GM21423 (cell line): ENCODE results near the gene ZNF764.
"Not testable (repeated sequence)": the region's sequence is repeated elsewhere in the genome, so short reads cannot be mapped to it uniquely, and the experiment has no call there.

Experiments
- ATAC-seq: cut with Tn5 transposase; IDR thresholded peaks from one replicate; pipeline ENCODE4 v1.9.1; 2021; ENCODE audit warnings: mild to moderate bottlenecking, moderate library complexity; ENCODE audit not compliant: unreplicated experiment

Gene ZNF764

GRCh38 chr16:30551781-30552180, 6.4 kb downstream of the ZNF764 start:
- ATAC-seq = no peak

- ATAC-seq = no peak
Measured at GRCh38 chr16:30548416-30549253, 9.5 kb downstream of the ZNF764 start.

- ATAC-seq = no peak
Measured at GRCh38 chr16:30546115-30546514, 12.1 kb downstream of the ZNF764 start.

GRCh38 chr16:30543067-30543466, 15.1 kb downstream of the ZNF764 start:
- no peak for ATAC-seq

GRCh38 chr16:30541502-30542329, 16.5 kb downstream of the ZNF764 start:
- no peak for ATAC-seq

GRCh38 chr16:30540916-30541464, 17.2 kb downstream of the ZNF764 start:
- not testable (repeated sequence) for ATAC-seq

GRCh38 chr16:30539986-30540526, 18.1 kb downstream of the ZNF764 start:
- ATAC-seq = not testable (repeated sequence)

GRCh38 chr16:30539000-30539964, 18.9 kb downstream of the ZNF764 start:
- no peak for ATAC-seq

- not testable (repeated sequence) for ATAC-seq
Measured at GRCh38 chr16:30536391-30537024, 21.7 kb downstream of the ZNF764 start.

GRCh38 chr16:30535777-30536190, 22.4 kb downstream of the ZNF764 start:
- ATAC-seq = peak; percentile 42

GRCh38 chr16:30535106-30535776, 22.9 kb downstream of the ZNF764 start:
- peak; percentile 3 for ATAC-seq

GRCh38 chr16:30534368-30535105, 23.6 kb downstream of the ZNF764 start, which contains the start of gene ZNF747:
Gene ZNF747, minus strand, starts transcription at chr16:30534858. Its CDS starts 179 bp downstream, at chr16:30534679.
- peak; percentile 56 for ATAC-seq

- peak; percentile 9 for ATAC-seq
Measured at GRCh38 chr16:30533748-30534367, 24.3 kb downstream of the ZNF764 start.

- ATAC-seq = no peak
Measured at GRCh38 chr16:30533146-30533522, 25.0 kb downstream of the ZNF764 start.

- ATAC-seq = no peak
Measured at GRCh38 chr16:30532285-30533145, 25.7 kb downstream of the ZNF764 start.

- no peak for ATAC-seq
Measured at GRCh38 chr16:30530163-30531037, 27.8 kb downstream of the ZNF764 start.
